Neuron (in vitro differentiated cells): ENCODE data around the gene TEDDM1.

Experiments
- H2AFZ ChIP-seq: one replicate; pipeline ENCODE4 v1.6.1; 2013; ENCODE audit warnings: low read depth, mild to moderate bottlenecking, inconsistent platforms, low read length, moderate library complexity
- H3K27me3 ChIP-seq: one replicate; pipeline ENCODE4 v1.6.1; 2013; ENCODE audit warnings: low read length; ENCODE audit not compliant: insufficient read depth
- H3K36me3 ChIP-seq: one replicate; pipeline ENCODE4 v1.6.1; 2013; ENCODE audit warnings: low read length; ENCODE audit not compliant: insufficient read depth
- H3K4me1 ChIP-seq: one replicate; pipeline ENCODE4 v1.6.1; 2013; ENCODE audit warnings: low read length; ENCODE audit not compliant: insufficient read depth
- H3K4me3 ChIP-seq: 2 replicates; pipeline ENCODE4 v1.5.1; 2013; ENCODE audit warnings: mild to moderate bottlenecking, low read length, moderate library complexity
- H3K9me3 ChIP-seq: one replicate; pipeline ENCODE4 v1.6.1; 2013; ENCODE audit warnings: low read length

The TEDDM1 gene

DNA sequence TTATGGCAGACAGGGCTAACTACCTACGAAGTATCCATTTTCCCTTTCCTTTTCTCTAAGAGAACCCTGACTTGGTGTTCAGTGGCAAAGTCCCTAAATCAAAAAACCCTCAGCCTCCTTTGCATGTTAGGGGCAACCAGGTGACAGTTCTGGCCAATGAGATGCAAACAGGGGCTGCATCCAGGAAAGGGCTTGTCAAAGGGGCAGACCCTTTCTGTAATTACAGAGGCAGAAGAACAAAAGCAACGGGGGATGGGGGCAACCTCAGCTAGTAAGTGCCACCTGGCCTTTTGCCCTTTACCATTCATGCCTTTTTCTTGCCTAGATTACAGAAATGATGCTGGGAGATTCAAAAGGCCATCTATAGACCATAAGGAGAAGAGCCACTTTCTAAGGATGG lies 43.3 kb downstream of the TEDDM1 start:
- Histone ChIP-seq H3K4me1 (peaks cover 23% of the 10 kb centered on the region), H3K9me3 (no peaks in the 10 kb centered on the region), H3K27me3 (no peaks in the 10 kb centered on the region), H3K4me3 (no peak overlapping the region), H2AFZ (no peak overlapping the region), H3K36me3 (no peaks in the 10 kb centered on the region)

DNA sequence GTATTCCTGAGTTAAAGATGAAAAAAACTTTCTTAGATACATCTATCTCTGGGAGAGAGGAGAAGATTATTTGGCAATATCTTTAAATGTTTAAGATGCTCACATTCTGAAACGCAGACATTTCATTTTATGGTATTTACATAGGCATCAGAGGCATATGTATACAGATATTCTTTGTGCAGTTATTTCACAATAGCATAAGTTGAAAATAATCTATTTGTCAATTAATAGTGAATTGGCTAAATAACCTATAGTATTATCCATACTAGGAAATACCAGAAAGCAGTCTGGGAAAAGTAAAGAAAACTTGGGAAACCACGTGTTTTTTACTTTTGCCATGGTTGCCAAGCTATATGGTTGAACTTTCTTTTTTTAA lies 44.8 kb downstream of the TEDDM1 start:
- Histone ChIP-seq H3K4me3 (no peak overlapping the region), H2AFZ (no peak overlapping the region), H3K9me3 (no peaks in the 10 kb centered on the region), H3K4me1 (peaks cover 23% of the 10 kb centered on the region), H3K36me3 (no peaks in the 10 kb centered on the region), H3K27me3 (no peaks in the 10 kb centered on the region)

DNA sequence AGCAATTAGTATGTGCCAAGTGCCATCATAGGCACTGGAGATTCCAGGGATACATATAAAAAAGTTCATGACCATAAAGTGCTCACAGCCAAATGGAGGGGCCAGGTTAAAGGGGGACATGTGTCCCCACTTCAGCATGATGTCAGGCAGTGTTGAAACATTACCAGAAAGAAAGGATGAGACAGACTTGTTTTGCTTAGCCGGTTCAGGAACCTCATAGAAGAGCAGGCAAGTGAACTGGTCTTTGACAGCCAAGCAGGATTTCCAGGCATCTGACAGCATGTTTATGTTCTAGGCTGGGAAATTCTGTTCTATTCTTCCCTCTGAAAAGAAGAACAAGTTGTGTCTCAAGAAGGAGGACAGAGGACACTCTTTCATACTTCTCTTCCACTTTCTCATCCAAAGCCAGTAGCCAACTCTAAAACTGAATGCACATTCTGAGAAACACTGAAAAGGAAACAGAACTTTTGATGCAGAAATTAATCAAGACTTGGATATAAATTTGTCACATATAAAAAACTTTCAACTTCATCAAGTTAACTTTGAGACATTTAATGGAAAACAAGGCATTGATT lies 48.6 kb downstream of the TEDDM1 start:
- Histone ChIP-seq H3K9me3 (no peaks in the 10 kb centered on the region), H2AFZ (no peak overlapping the region), H3K36me3 (no peaks in the 10 kb centered on the region), H3K4me3 (no peak overlapping the region), H3K27me3 (no peaks in the 10 kb centered on the region), H3K4me1 (no peaks in the 10 kb centered on the region)

DNA sequence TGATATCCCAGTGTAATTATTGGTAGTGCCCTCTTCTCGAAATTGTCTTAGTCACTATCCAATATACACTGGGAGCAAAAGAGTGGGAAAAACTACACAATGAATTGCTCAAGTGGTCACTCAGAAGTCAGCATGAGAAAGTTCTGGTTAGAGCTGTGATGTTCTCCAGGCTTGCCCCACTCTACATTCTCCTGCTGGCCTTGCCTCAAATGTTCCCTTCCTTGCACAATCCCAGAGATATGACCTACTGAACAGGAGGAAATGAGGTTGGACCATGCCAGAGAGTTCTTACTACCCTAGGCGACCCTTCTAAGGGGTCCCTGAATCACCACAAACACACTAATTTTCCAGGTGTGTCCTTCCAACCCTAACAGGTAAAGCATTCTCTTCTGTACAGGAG lies 49.6 kb downstream of the TEDDM1 start:
- Histone ChIP-seq H3K4me1 (no peaks in the 10 kb centered on the region), H3K36me3 (no peaks in the 10 kb centered on the region), H3K27me3 (no peaks in the 10 kb centered on the region), H2AFZ (no peak overlapping the region), H3K4me3 (no peak overlapping the region), H3K9me3 (no peaks in the 10 kb centered on the region)

DNA sequence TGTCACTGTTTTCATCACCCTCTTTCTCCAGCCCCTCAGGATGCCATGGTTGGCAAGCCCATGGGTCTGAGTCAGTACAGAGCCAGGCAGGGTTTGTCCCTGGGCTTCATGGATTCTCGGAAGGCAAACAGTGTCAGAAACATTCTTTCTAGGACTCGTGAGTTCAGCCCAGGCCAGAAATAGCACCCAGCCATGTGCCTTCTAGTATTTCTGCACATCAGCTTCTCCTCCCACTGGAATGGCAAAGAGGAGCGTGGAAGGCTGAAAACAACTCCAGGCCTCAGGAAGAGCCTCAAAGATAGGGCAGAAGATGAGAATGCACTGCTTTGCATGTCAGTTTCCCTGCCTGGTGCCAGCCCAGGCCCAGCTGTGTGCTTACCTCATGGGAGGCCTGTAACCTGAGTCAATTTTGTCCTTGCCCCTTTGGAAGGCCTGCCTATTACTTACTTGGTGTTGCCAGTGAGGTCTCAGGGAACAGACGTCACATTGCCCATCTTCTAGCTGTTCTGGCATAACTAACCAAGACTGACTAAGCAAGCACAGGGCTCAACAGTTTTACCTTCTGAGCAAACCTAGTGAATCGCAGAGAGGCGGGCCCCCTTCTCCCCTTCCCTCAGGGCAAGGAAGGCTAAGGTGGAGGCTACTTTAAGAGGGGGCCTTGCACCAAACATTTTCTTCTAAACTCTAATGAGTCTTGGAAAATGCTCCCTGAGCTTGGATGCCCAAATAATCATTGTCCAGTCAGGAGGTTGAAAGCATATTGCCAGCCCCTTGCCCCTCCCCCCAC lies 51.3 kb downstream of the TEDDM1 start:
- Histone ChIP-seq H3K36me3 (no peaks in the 10 kb centered on the region), H3K4me1 (no peaks in the 10 kb centered on the region), H2AFZ (no peak overlapping the region), H3K27me3 (no peaks in the 10 kb centered on the region), H3K9me3 (no peaks in the 10 kb centered on the region), H3K4me3 (no peak overlapping the region)
